HG03342 (cell line): ENCODE results near the gene COL6A6.
"Not testable (repeated sequence)": the region's sequence is repeated elsewhere in the genome, so short reads cannot be mapped to it uniquely, and the experiment has no call there.

Experiments used
- ATAC-seq: cut with Tn5 transposase; IDR thresholded peaks from one replicate; pipeline ENCODE4 v1.9.1; 2021; ENCODE audit warnings: mild to moderate bottlenecking, moderate library complexity; ENCODE audit not compliant: unreplicated experiment

The COL6A6 gene

GRCh38 chr3:130533247-130533646 lies 16.3 kb downstream of the COL6A6 start:
- ATAC-seq, result no peak

DNA sequence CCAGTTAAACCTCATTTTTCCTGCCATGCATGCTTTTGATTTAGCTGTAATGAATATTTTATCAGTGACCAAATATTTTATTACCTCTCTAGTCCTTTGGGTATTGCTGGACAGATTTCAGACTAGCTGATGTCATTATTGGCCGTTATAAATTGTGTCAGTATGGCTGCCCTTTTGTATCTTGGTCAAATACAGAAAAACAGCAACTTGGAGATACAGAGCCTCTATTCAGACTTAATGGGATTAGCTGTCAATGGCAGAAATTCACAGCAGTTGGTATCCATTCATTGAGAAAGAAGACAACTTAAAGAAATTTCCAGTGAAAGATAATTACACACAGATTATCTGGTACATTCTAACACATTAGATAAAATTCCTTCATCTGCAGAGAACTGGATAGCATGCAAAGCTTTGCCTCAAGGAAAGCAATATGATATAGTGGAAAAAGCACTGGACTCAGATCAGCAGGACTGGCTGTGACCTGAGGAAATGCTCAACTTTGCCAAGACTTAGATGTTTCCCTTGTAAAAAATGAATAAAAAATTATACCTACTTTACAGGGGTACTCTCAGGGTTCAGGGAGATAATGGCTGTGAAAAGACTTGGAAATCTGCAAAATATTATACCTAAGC lies 20.8 kb downstream of the COL6A6 start:
- no peak for ATAC-seq

DNA sequence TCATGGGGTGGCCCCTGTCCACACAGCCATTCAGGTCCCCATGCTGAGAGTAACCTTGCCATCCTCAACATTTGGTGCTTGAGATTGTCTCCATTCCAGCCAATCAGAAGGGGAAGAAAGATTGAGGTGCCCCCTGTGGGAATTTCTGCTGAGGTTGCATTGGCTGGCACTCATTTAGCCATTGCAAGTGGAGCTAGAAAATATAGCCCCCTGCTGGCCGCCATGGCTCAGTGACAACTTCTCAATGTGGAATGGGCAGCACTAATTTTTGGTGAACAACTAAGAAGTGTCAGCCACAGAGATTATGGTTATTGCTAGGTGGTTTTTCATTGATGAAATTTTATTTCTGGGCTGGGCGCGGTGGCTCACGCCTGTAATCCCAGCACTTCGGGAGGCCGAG lies 22.0 kb downstream of the COL6A6 start:
- ATAC-seq, result peak; percentile 84

DNA sequence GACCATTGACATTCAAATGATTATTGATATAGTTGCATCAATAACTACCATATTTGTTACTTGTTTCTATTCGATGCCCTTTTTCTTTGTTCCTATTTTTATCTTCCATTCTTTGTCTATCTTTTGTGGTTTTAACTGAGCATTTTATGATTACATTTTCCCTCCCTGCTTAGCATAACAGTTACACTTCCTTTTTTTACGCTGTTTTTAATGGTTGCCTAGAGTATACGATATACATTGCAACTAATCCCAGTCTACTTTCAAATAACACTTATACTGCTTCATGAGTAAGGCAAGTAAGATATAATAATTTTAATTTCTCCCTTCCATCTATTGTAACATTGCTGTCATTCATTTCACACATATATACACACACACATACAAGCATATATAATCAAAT lies 26.3 kb downstream of the COL6A6 start:
- ATAC-seq, result no peak

DNA sequence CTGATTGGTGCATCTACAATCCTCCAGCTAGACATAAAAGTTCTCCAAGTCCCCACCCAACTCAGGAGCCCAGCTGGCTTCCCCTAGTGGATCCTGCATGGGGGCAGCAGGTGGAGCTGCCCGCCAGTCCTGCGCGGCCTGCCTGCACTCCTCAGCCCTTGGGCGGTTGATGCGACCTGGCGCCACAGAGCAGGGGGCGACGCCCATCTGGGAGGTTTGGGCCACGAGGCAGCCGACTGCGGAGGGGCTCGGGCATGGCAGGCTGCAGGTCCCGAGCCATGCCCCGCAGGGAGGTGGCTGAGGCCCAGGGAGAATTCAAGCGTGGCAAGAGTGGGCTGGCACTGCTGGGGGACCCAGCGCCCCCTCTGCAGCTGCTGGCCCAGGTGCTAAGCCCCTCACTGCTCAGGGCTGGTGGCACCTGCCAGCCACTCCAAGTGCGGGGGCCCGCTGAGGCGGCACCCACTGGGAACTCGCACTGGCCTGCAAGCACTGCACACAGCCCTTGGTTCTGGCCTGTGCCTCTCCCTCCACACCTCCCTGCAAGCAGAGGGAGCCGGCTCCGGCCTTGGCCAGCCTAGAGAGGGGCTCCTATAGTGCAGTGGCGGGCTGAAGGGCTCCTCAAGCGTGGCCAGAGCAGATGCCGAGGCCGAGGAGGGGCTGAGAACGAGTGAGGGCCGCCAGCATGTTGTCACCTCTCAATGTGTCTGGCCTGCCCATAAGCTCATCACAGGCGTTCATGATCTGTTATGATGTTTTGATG lies 30.1 kb downstream of the COL6A6 start:
- no peak for ATAC-seq

DNA sequence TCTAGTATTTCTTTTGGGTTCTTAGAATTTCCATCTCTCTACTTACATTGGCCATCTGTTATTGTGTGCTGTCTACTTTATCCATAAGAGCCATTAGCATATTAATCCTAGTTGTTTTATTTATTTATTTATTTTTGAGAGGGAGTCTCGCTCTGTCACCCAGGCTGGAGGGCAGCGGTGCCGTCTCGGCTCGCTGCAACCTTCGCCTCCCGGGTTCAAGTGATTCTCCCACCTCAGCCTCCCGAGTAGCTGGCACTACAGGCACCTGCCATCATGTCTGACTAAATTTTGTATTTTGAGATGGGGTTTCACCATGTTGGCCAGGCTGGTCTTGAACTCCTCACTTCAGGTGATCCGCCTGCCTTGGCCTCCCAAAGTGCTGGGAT lies 30.7 kb downstream of the COL6A6 start:
- not testable (repeated sequence) for ATAC-seq

GRCh38 chr3:130548356-130548755 lies 31.4 kb downstream of the COL6A6 start:
- ATAC-seq, result no peak

GRCh38 chr3:130557336-130558035 lies 40.5 kb downstream of the COL6A6 start:
- ATAC-seq, result no peak

- no peak for ATAC-seq
Measured at GRCh38 chr3:130558366-130558765, 41.4 kb downstream of the COL6A6 start.

DNA sequence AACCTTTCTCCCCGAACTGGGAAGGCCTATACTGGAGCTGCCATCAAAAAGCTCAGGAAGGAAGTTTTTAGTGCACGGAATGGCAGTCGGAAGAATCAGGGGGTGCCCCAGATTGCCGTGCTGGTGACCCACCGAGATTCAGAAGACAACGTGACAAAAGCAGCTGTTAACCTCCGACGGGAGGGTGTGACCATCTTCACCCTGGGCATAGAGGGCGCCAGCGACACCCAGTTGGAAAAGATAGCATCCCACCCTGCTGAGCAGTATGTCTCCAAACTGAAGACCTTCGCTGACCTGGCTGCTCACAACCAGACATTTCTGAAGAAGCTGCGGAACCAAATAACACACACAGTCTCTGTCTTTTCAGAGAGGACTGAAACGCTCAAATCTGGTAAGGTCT lies 48.2 kb downstream of the COL6A6 start:
- ATAC-seq, result no peak
